ENCODE data around the gene ARPIN. TPM values are rescaled to one million over a fixed set of nuclear protein-coding genes. Genes with fewer than 3 reads are reported as not detected.
"Not testable (repeated sequence)": the region's sequence is repeated elsewhere in the genome, so short reads cannot be mapped to it uniquely, and the experiment has no call there.

The ARPIN gene
- total RNA-seq, 4 donors from 2014 or later: 21.4 to 26.5 (median 24.1) TPM

- WGBS, 2 donors: 91 to 99% methylated on average over 3 of the region's 3 CpGs
- no peak for TF ChIP-seq POLR2A (IDR thresholded peaks at IDR 0.05)
- TF ChIP-seq CTCF (IDR thresholded peaks at IDR 0.05): no peak
- H3K36me3 ChIP-seq: peaks cover 0 to 18% of the 10 kb centered on the region in 2 donors
- no peaks in the 10 kb centered on the region for H3K27me3 ChIP-seq
- no peak for DNase-seq
- H3K9me3 ChIP-seq: no peaks in the 10 kb centered on the region
- intact Hi-C loops (cut with DNase I): no loop called here
- H3K27ac ChIP-seq: no peak overlapping the region
- H3K4me3 ChIP-seq (replicated peaks in 1 of 3): no peak overlapping the region
- H3K4me1 ChIP-seq: no peaks in the 10 kb centered on the region
These were observed 55.1 kb downstream of the ARPIN start for GRCh38 chr15:89857673-89858072.

- Histone ChIP-seq H3K9me3 (no peaks in the 10 kb centered on the region), H3K36me3 (peaks cover 0 to 14% of the 10 kb centered on the region in 2 donors), H3K27me3 (no peaks in the 10 kb centered on the region), H3K27ac (no peak overlapping the region), H3K4me3 (replicated peaks in 1 of 3) (no peak overlapping the region), H3K4me1 (peaks cover 0 to 5% of the 10 kb centered on the region in 2 donors)
- no peak for DNase-seq
- TF ChIP-seq CTCF (IDR thresholded peaks at IDR 0.05): no peak
- no peak for TF ChIP-seq POLR2A (IDR thresholded peaks at IDR 0.05)
- WGBS, 2 donors: 96 to 100% methylated on average over 3 of the region's 3 CpGs
- intact Hi-C loops (cut with DNase I): no loop called here
These were observed 56.8 kb downstream of the ARPIN start for GRCh38 chr15:89855948-89856347.

GRCh38 chr15:89854863-89855262, 57.9 kb downstream of the ARPIN start:
- H3K27me3 ChIP-seq; H3K27ac ChIP-seq; DNase-seq; intact Hi-C loops (cut with DNase I); H3K4me1 ChIP-seq; H3K36me3 ChIP-seq; H3K4me3 ChIP-seq (replicated peaks in 1 of 3); H3K9me3 ChIP-seq: not testable (repeated sequence)
- WGBS, 2 donors: 93 to 98% methylated on average over 7 to 12 of the region's 17 CpGs

- H3K4me1 ChIP-seq: peaks cover 0 to 5% of the 10 kb centered on the region in 2 donors
- no peaks in the 10 kb centered on the region for H3K9me3 ChIP-seq
- TF ChIP-seq POLR2A (IDR thresholded peaks at IDR 0.05) (no peak), CTCF (IDR thresholded peaks at IDR 0.05) (no peak)
- no peak overlapping the region for H3K4me3 ChIP-seq (replicated peaks in 1 of 3)
- no peaks in the 10 kb centered on the region for H3K27me3 ChIP-seq
- no peak overlapping the region for H3K27ac ChIP-seq
- 90 to 98% methylated on average over 3 of the region's 3 CpGs for WGBS, 2 donors
- H3K36me3 ChIP-seq: peaks cover 0 to 6% of the 10 kb centered on the region in 2 donors
- DNase-seq: no peak
- intact Hi-C loops (cut with DNase I): no loop called here
These were observed 60.3 kb downstream of the ARPIN start for GRCh38 chr15:89852342-89852995.

GRCh38 chr15:89851673-89852341, 60.9 kb downstream of the ARPIN start:
- H3K36me3 ChIP-seq: peaks cover 0 to 6% of the 10 kb centered on the region in 2 donors
- DNase-seq: no peak
- H3K4me3 ChIP-seq (replicated peaks in 1 of 3): no peak overlapping the region
- no peaks in the 10 kb centered on the region for H3K27me3 ChIP-seq
- no peaks in the 10 kb centered on the region for H3K9me3 ChIP-seq
- peaks cover 0 to 5% of the 10 kb centered on the region in 2 donors for H3K4me1 ChIP-seq
- TF ChIP-seq POLR2A (IDR thresholded peaks at IDR 0.05) (no peak), CTCF (IDR thresholded peaks at IDR 0.05) (no peak)
- intact Hi-C loops (cut with DNase I): no loop called here
- 94 to 95% methylated on average over 5 of the region's 5 CpGs for WGBS, 2 donors
- H3K27ac ChIP-seq: no peak overlapping the region

Measured in thyroid gland (tissue), 4 donors.